Neural cell (in vitro differentiated cells): ENCODE results near the gene GATC. TPM values are rescaled to one million over a fixed set of nuclear protein-coding genes. Genes with fewer than 3 reads are reported as not detected.

Experiments
- H2AFZ ChIP-seq: fragments of 200-600, 300-800 bp; sonication (generic), shearing (Covaris generic); 2 replicates; pipeline ENCODE4 v1.6.0; 2014; ENCODE audit warnings: low read depth, mild to moderate bottlenecking, antibody characterized with exemption, low read length, moderate library complexity
- H3F3A ChIP-seq: fragments of 200-600 bp; shearing (Covaris generic); 2 replicates; pipeline ENCODE4 v1.6.1; 2016; ENCODE audit warnings: mild to moderate bottlenecking, moderate library complexity, mixed read lengths, antibody characterized with exemption, low read length; ENCODE audit not compliant: insufficient read depth, poor library complexity, severe bottlenecking
- H3K27ac ChIP-seq: fragments of 200-600, 300-800 bp; sonication (generic), shearing (Covaris generic); 2 replicates; pipeline ENCODE4 v1.5.1; 2014; ENCODE audit warnings: mild to moderate bottlenecking, low read length, moderate library complexity
- H3K27me3 ChIP-seq: fragments of 300-800, 200-600 bp; sonication (generic), shearing (Covaris generic); 2 replicates; pipeline ENCODE4 v1.6.0; 2014; ENCODE audit warnings: mild to moderate bottlenecking, low read depth, low read length, moderate library complexity; ENCODE audit not compliant: insufficient read depth
- H3K36me3 ChIP-seq: fragments of 300-800, 200-600 bp; sonication (generic), shearing (Covaris generic); 2 replicates; pipeline ENCODE4 v1.5.1; 2014; ENCODE audit warnings: mild to moderate bottlenecking, antibody characterized with exemption, low read length, moderate library complexity; ENCODE audit not compliant: insufficient read depth
- H3K4me2 ChIP-seq: fragments of 300-800, 200-600 bp; sonication (generic), shearing (Covaris generic); 2 replicates; pipeline ENCODE4 v1.6.0; 2014; ENCODE audit warnings: mild to moderate bottlenecking, low read length
- H3K4me3 ChIP-seq: fragments of 300-800, 200-600 bp; sonication (generic), shearing (Covaris generic); 2 replicates; pipeline ENCODE4 v1.5.1; 2014; ENCODE audit warnings: mild to moderate bottlenecking, low read length, moderate library complexity
- H3K79me2 ChIP-seq: fragments of 200-600 bp; shearing (Covaris generic); replicated peaks from 2 replicates; pipeline ENCODE4 v1.6.0; 2014; ENCODE audit warnings: mild to moderate bottlenecking, low read length, moderate library complexity; ENCODE audit not compliant: insufficient read depth
- H3K9ac ChIP-seq: fragments of 300-800, 200-600 bp; sonication (generic), shearing (Covaris generic); 2 replicates; pipeline ENCODE4 v1.6.1; 2016; ENCODE audit warnings: mild to moderate bottlenecking, low read length, mixed read lengths
- H3K9me2 ChIP-seq: fragments of 200-600 bp; shearing (Covaris generic); 2 replicates; pipeline ENCODE4 v1.6.1; 2016; ENCODE audit warnings: mild to moderate bottlenecking, low read length, mixed read lengths; ENCODE audit not compliant: insufficient read depth
- H3K9me3 ChIP-seq: fragments of 200-600, 300-800 bp; sonication (generic), shearing (Covaris generic); 2 replicates; pipeline ENCODE4 v1.6.1; 2016; ENCODE audit warnings: mild to moderate bottlenecking, mixed run types, low read length, moderate library complexity, mixed read lengths
- H4K20me1 ChIP-seq: fragments of 200-600 bp; shearing (Covaris generic); 2 replicates; pipeline ENCODE4 v1.6.1; 2016; ENCODE audit warnings: mild to moderate bottlenecking, mixed run types; ENCODE audit not compliant: insufficient read depth
- EP300 ChIP-seq: fragments of 450-650 bp; conservative IDR thresholded peaks from 2 replicates; pipeline ENCODE4 v1.6.1; 2014; ENCODE audit warnings: antibody characterized with exemption, mild to moderate bottlenecking, moderate library complexity; ENCODE audit not compliant: poor library complexity, severe bottlenecking
- EZH2 ChIP-seq: fragments of 200-600, 300-800 bp; shearing (Covaris generic), sonication (generic); IDR thresholded peaks from 2 replicates; pipeline ENCODE4 v1.6.1; 2014; ENCODE audit warnings: antibody characterized with exemption, low read length, borderline replicate concordance, mild to moderate bottlenecking; ENCODE audit not compliant: insufficient read depth, poor library complexity, severe bottlenecking
- MXI1 ChIP-seq: fragments of 450-650 bp; conservative IDR thresholded peaks from 2 replicates; pipeline ENCODE4 v1.6.1; 2014; ENCODE audit warnings: antibody characterized with exemption, mild to moderate bottlenecking; ENCODE audit not compliant: poor library complexity, severe bottlenecking
- POLR2AphosphoS5 ChIP-seq: IDR thresholded peaks from 2 replicates; pipeline ENCODE4 v1.6.1; 2012
- RAD21 ChIP-seq: fragments of 450-650 bp; conservative IDR thresholded peaks from 2 replicates; pipeline ENCODE4 v1.6.1; 2014; ENCODE audit warnings: antibody characterized with exemption, mild to moderate bottlenecking, moderate library complexity
- SMC3 ChIP-seq: fragments of 450-650 bp; conservative IDR thresholded peaks from 2 replicates; pipeline ENCODE4 v1.6.1; 2014; ENCODE audit warnings: antibody characterized with exemption, mild to moderate bottlenecking, moderate library complexity; ENCODE audit not compliant: poor library complexity
- TAF1 ChIP-seq: IDR thresholded peaks from 2 replicates; pipeline ENCODE4 v1.6.1; 2012; ENCODE audit warnings: low read depth
- polyA plus RNA-seq: library from polyadenylated mRNA; depleted of rRNA; stranded (reverse); fragments of >200 nt; gene quantifications from 2 replicates; pipeline ENCODE4 v1.2.3, GENCODE V29; 2014
- TF ChIP-seq, protein P1 (sequence below): fragments of 450-650 bp; IDR thresholded peaks from 2 replicates; pipeline ENCODE4 v1.5.1; 2014; ENCODE audit warnings: antibody characterized with exemption, mild to moderate bottlenecking, moderate library complexity; ENCODE audit not compliant: poor library complexity, severe bottlenecking
- TF ChIP-seq, protein P2 (sequence below): IDR thresholded peaks from 2 replicates; pipeline ENCODE4 v1.6.1; 2012; ENCODE audit warnings: borderline replicate concordance

Gene GATC
- polyA plus RNA-seq, 1 donor from 2014 or later = 45.3 TPM

DNA sequence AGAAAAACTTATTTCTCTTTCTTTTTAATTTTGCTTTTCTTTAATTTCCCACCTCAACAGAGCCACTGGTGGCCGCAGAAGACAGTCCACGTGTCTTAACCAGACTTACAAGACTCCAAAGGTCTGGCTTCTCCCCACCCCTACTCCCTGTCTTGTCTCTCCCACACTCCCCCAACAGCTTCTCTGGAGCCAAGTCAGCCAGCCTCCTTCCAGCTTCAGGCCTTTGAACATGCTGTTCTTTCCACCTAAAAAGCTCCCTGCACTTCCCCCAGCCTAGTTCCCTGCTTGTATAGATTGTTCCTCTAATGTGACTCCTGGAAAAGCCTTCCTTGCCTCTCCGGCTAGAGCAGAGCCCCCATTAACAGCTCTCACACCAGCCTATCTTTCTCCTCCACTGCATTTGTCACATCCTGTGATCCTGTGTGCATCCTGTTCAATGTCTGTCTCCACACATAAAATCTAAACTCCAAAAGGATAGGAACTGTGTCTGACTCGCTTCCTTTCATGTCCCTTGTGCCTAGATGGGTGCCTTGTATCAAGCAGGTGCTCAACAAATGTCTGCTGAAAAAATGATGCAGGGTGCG is 41.9 kb downstream of the GATC start:
- no peak overlapping the region for H3K27ac ChIP-seq
- H3K9me3 ChIP-seq = no peaks in the 10 kb centered on the region
- H3F3A ChIP-seq = no peaks in the 10 kb centered on the region
- H2AFZ ChIP-seq = no peak overlapping the region
- no peak overlapping the region for H3K9ac ChIP-seq
- no peaks in the 10 kb centered on the region for H3K27me3 ChIP-seq
- H3K9me2 ChIP-seq = no peaks in the 10 kb centered on the region
- H4K20me1 ChIP-seq = no peaks in the 10 kb centered on the region
- no peak for TF ChIP-seq SMC3
- no peak for TF ChIP-seq EP300
- no peak overlapping the region for H3K4me2 ChIP-seq
- H3K36me3 ChIP-seq = no peaks in the 10 kb centered on the region
- no peaks in the 10 kb centered on the region for H3K79me2 ChIP-seq
- no peak overlapping the region for H3K4me3 ChIP-seq

DNA sequence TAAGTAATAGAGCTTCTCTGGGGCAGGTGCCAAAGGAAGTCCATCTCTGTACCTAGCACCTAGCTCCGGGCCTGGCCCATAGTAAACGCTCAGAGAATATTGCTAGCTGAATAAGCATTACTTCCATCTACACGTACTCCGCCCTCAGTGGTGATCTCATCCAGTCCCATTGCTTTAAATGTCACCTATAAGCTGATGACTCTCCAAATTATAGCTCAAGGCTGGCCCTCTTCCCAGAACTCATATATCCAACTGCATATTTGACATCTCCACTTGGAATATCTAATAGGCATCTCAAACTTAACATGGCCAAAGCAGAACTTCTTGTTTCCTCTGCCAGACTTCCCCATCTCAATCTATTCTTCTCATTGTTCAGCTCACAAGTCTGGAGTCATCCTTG is 42.8 kb downstream of the GATC start:
- no peaks in the 10 kb centered on the region for H3K9me3 ChIP-seq
- H3K79me2 ChIP-seq = no peaks in the 10 kb centered on the region
- H3K36me3 ChIP-seq = no peaks in the 10 kb centered on the region
- TF ChIP-seq RAD21 (no peak), SMC3 (no peak), EZH2 (no peak), TAF1 (no peak), POLR2AphosphoS5 (no peak)
- no peaks in the 10 kb centered on the region for H4K20me1 ChIP-seq
- H3K27ac ChIP-seq = no peak overlapping the region
- H3F3A ChIP-seq = no peaks in the 10 kb centered on the region
- no peak overlapping the region for H2AFZ ChIP-seq
- no peaks in the 10 kb centered on the region for H3K9me2 ChIP-seq
- no peak overlapping the region for H3K9ac ChIP-seq
- no peak overlapping the region for H3K4me3 ChIP-seq
- no peak overlapping the region for H3K4me2 ChIP-seq
- no peaks in the 10 kb centered on the region for H3K27me3 ChIP-seq

DNA sequence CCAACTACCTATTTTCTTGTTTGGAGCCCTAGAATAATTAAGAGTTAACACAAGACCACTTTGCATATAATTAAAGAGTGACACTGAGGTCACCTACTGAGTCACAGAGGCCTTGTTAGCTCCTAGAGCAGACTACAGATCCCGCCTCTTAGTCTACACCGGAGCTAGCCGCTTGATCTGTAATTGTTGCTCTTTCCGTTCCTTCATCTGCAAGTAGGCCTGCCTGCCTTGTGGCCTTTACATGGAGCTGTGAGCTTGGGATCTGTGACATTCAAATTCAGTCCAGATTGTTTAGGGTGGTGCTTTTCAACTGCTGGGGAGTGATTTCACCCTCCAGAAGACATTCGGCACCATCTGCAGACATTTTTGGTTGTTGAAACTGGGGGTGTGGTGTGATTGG is 44.1 kb downstream of the GATC start:
- H3K36me3 ChIP-seq = no peaks in the 10 kb centered on the region
- no peak overlapping the region for H3K4me3 ChIP-seq
- no peaks in the 10 kb centered on the region for H3K79me2 ChIP-seq
- no peak overlapping the region for H3K4me2 ChIP-seq
- H2AFZ ChIP-seq = no peak overlapping the region
- H3F3A ChIP-seq = no peaks in the 10 kb centered on the region
- no peaks in the 10 kb centered on the region for H3K27me3 ChIP-seq
- H4K20me1 ChIP-seq = no peaks in the 10 kb centered on the region
- TF ChIP-seq SMC3 (no peak), RAD21 (no peak), EP300 (no peak), MXI1 (no peak), EZH2 (no peak), POLR2AphosphoS5 (no peak), TAF1 (no peak)
- TF ChIP-seq, protein P1, sequence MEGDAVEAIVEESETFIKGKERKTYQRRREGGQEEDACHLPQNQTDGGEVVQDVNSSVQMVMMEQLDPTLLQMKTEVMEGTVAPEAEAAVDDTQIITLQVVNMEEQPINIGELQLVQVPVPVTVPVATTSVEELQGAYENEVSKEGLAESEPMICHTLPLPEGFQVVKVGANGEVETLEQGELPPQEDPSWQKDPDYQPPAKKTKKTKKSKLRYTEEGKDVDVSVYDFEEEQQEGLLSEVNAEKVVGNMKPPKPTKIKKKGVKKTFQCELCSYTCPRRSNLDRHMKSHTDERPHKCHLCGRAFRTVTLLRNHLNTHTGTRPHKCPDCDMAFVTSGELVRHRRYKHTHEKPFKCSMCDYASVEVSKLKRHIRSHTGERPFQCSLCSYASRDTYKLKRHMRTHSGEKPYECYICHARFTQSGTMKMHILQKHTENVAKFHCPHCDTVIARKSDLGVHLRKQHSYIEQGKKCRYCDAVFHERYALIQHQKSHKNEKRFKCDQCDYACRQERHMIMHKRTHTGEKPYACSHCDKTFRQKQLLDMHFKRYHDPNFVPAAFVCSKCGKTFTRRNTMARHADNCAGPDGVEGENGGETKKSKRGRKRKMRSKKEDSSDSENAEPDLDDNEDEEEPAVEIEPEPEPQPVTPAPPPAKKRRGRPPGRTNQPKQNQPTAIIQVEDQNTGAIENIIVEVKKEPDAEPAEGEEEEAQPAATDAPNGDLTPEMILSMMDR = no peak
- TF ChIP-seq, protein P2, sequence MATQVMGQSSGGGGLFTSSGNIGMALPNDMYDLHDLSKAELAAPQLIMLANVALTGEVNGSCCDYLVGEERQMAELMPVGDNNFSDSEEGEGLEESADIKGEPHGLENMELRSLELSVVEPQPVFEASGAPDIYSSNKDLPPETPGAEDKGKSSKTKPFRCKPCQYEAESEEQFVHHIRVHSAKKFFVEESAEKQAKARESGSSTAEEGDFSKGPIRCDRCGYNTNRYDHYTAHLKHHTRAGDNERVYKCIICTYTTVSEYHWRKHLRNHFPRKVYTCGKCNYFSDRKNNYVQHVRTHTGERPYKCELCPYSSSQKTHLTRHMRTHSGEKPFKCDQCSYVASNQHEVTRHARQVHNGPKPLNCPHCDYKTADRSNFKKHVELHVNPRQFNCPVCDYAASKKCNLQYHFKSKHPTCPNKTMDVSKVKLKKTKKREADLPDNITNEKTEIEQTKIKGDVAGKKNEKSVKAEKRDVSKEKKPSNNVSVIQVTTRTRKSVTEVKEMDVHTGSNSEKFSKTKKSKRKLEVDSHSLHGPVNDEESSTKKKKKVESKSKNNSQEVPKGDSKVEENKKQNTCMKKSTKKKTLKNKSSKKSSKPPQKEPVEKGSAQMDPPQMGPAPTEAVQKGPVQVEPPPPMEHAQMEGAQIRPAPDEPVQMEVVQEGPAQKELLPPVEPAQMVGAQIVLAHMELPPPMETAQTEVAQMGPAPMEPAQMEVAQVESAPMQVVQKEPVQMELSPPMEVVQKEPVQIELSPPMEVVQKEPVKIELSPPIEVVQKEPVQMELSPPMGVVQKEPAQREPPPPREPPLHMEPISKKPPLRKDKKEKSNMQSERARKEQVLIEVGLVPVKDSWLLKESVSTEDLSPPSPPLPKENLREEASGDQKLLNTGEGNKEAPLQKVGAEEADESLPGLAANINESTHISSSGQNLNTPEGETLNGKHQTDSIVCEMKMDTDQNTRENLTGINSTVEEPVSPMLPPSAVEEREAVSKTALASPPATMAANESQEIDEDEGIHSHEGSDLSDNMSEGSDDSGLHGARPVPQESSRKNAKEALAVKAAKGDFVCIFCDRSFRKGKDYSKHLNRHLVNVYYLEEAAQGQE = no peak
- H3K9ac ChIP-seq = no peak overlapping the region
- no peaks in the 10 kb centered on the region for H3K9me3 ChIP-seq
- H3K27ac ChIP-seq = no peak overlapping the region
- no peaks in the 10 kb centered on the region for H3K9me2 ChIP-seq
